Motor neuron (in vitro differentiated cells): ENCODE results near the gene ZNF708. TPM values are rescaled to one million over a fixed set of nuclear protein-coding genes. Genes with fewer than 3 reads are reported as not detected.
"Not testable (repeated sequence)": the region's sequence is repeated elsewhere in the genome, so short reads cannot be mapped to it uniquely, and the experiment has no call there.

Source experiments
- ATAC-seq, 8 experiments: fragments of 200-7000 bp; cut with Tn5 transposase; replicated peaks in 6 of 8; 2 replicates each; pipeline ENCODE4 v1.8.0; 2021; ENCODE audit warnings: mild to moderate bottlenecking in 8 of 8, moderate library complexity in 8 of 8
- H3K27ac ChIP-seq, 2 donors: fragments of 250-450 bp; sonication (Bioruptor Pico); 2 replicates each; pipeline ENCODE4 v1.9.0; 2021; ENCODE audit warnings: antibody characterized with exemption in 2 of 2, mild to moderate bottlenecking in 2 of 2, moderate library complexity in 1 of 2
- H3K4me1 ChIP-seq, 2 donors: fragments of 250-450 bp; sonication (Bioruptor Pico); replicated peaks in 1 of 2; 2 replicates each; pipeline ENCODE4 v1.6.1; 2021; ENCODE audit warnings: antibody characterized with exemption in 2 of 2, mild to moderate bottlenecking in 2 of 2, moderate library complexity in 1 of 2
- H3K4me3 ChIP-seq, 5 donors: fragments of 250-450 bp; sonication (Bioruptor Pico); 2 replicates each; pipeline ENCODE4 v1.9.0; 2021; ENCODE audit warnings: antibody characterized with exemption in 5 of 5, mild to moderate bottlenecking in 5 of 5, moderate library complexity in 4 of 5
- WGBS, 10 experiments: fragments of 450-650 bp; shearing (Covaris generic); methylation state at CpG; one replicate each; pipeline ENCODE4 v1.0.0; 2022; 5-methylcytosine and 5-hydroxymethylcytosine counted together
- in situ Hi-C, 9 experiments: fragments of 400-800 bp; cut with MboI; loops; one replicate each; pipeline ENCODE4 v1.15.0; 2021; ENCODE audit warnings: low sequenced_read_pairs in 9 of 9, low pct_unique_long_range_greater_than_20kb in 2 of 9; ENCODE audit not compliant: unreplicated experiment in 9 of 9
- total RNA-seq, 8 experiments: library from RNA; unstranded; fragments of 300-600 nt; gene quantifications; 2 replicates each; pipeline versions ENCODE4 v1.2.3 to v1.2.4, GENCODE V29; 2022

ZNF708 gene
- total RNA-seq, 8 experiments from 2014 or later, result 6.1 to 24.6 (median 21.4) TPM

DNA sequence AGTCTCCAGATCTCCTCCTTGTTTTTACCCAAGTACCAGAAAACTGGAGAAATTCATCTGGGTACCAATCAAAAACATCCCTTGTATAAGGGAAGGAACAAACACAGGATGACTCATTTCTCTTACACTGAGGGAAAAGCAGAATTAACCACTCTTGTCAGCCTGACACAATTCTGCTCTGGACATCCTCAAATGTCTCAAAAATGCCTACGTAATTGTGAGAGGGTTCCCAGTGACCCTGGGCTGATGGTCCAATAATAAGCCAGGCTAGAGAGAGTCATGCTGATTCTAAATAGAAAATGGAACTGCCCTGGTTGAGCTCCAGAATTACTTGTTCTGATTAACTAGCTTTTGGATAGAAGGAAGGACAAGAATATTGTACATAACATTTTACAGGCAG, 14.5 kb downstream of the ZNF708 start:
- Histone ChIP-seq H3K4me1 (no peaks in the 10 kb centered on the region), H3K27ac (no peak overlapping the region), H3K4me3 (no peak overlapping the region)
- in situ Hi-C loops, result no loop called here
- peak in 2 of 8 experiments; percentile 57 to 65 for ATAC-seq
- 40 to 100% (median 82%) methylated on average over 1 of the region's 1 CpG; no CpG with 5 or more reads in 4 of the 10 experiments for WGBS, 10 experiments

DNA sequence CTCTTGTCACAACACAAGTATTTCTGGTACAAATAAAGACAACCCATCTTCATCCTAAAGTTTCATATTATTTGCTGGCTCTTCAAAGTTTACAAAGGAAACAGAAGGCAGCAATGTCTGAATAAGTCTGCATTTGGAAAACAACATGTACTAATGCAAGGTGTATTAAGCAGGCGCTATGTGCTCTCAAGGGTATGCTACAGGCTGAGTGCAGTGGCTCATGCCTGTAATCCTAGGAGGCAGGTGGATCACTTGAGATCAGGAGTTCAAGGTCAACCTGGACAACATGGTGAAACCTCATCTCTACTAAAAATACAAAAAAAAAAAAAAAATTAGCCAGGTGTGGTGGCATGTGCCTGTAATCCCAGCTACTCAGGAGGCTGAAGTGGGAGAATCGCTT, 16.4 kb downstream of the ZNF708 start:
- ATAC-seq, H3K27ac ChIP-seq, H3K4me3 ChIP-seq, H3K4me1 ChIP-seq, in situ Hi-C loops: not testable (repeated sequence)
- WGBS, 10 experiments, result 86 to 100% (median 100%) methylated on average over 1 to 2 of the region's 2 CpGs; no CpG with 5 or more reads in 3 of the 10 experiments

DNA sequence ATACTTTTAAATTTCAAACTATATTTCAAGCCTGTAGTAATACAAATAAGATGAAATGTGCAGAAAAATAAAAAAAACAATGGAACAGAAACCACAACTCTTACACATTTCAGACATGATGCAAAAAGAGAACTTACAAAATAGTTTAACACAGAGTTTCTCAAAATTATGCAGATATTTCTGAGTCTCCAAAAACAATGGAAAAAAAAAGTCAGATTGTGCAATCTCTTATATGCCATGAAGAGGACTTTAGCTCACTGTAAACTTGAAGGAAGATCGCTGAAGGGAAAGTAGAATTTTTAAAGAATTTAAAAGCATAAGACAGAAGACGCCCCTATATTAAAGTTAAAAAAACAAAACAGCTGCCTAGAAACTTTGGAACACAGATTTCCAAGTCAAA, 20.4 kb downstream of the ZNF708 start:
- no peak for ATAC-seq
- Histone ChIP-seq H3K4me3 (no peak overlapping the region), H3K4me1 (no peaks in the 10 kb centered on the region), H3K27ac (no peak overlapping the region)
- in situ Hi-C loops, result no loop called here
- 84 to 100% (median 94%) methylated on average over 1 to 2 of the region's 2 CpGs; no CpG with 5 or more reads in 1 of the 10 experiments for WGBS, 10 experiments

DNA sequence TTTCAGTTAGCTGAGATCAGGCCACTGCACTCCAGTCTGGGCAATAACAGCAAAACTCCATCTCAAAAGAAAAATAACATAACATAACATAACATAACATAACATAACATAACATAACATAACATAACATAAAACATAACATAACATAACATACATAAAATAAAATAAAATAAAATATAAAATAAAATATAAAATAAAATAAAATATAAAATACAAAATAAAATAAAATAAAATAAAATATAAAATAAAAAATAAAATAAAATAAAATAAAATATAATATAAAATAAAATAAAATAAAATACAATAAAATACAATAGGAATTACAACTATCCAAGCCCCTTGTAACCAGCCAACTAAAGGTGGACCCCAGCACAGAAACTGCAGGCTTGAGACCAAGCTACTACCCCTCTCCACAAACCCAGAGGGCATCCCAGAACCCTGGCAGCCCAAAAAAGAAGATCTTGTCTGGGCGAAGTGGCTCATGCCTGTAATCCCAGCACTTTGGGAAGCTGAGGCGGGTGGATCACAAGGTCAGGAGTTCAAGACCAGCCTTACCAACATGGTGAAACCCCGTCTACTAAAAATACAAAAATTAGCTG, 22.2 kb downstream of the ZNF708 start:
- H3K4me1 ChIP-seq, ATAC-seq, H3K4me3 ChIP-seq, H3K27ac ChIP-seq, in situ Hi-C loops: not testable (repeated sequence)
- WGBS, 10 experiments, result 87 to 100% (median 100%) methylated on average over 1 to 2 of the region's 3 CpGs; no CpG with 5 or more reads in 3 of the 10 experiments

DNA sequence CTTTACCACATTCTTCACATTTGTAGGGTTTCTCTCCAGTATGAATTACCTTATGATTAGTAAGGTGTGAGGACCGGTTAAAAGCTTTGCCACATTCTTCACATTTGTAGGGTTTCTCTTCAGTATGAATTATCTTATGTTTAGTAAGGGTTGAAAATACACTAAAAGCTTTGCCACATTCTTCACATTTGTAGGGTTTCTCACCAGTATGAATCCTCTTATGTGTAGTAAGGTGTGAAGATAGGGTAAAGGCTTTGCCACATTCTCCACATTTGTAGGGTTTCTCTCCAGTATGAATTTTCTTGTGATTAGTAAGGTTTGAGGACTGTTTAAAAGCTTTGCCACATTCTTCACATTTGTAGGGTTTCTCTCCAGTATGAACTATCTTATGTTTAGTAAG, 35.4 kb downstream of the ZNF708 start:
- H3K4me3 ChIP-seq, H3K27ac ChIP-seq, H3K4me1 ChIP-seq, ATAC-seq, in situ Hi-C loops: not testable (repeated sequence)
- WGBS, 10 experiments, result 80 to 100% (median 100%) methylated on average over 1 of the region's 1 CpG; no CpG with 5 or more reads in 5 of the 10 experiments

DNA sequence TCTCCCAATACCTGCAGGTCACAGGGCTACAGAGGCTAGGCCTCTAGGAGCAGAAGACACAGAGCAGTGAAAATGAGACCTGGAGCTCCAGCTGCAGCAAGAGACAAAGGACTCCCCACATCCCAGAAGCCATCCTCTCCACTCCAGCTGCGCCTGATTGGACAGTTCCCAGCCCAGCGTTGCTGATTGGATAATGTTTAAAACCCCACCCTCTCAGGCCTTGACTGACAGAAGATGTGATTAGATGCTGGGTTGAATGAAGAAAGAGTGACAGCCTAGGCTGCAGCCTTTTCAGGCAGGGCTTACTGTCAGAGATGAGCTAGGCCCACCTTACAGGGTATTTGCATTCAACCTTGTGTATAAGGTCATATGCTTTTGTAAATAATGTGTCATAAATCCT, 59.4 kb downstream of the ZNF708 start:
- 30 to 50% methylated on average over 2 of the region's 2 CpGs; no CpG with 5 or more reads in 8 of the 10 experiments for WGBS, 10 experiments
- no peaks in the 10 kb centered on the region for H3K4me1 ChIP-seq
- H3K27ac ChIP-seq, result no peak overlapping the region
- no peak overlapping the region for H3K4me3 ChIP-seq
- no peak for ATAC-seq
- in situ Hi-C loops, result no loop called here

DNA sequence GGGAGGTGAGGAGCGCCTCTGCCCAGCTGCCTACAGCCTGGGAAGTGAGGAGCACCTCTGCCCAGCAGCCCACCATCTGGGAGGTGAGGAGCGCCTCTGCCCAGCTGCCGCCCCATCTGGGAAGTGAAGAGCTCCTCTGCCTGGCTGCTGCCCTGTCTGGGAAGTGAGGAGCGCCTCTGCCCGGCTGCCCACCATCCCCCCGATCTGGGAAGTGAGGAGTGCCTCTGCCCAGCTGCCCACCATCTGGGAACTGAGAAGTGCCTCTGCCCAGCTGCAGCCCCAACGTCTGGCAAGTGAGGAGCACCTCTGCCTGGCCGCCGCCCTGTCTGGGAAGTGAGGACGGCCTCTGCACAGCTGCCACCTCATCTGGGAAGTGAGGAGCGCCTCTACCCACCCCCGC, 64.3 kb downstream of the ZNF708 start:
- ATAC-seq, result no peak

DNA sequence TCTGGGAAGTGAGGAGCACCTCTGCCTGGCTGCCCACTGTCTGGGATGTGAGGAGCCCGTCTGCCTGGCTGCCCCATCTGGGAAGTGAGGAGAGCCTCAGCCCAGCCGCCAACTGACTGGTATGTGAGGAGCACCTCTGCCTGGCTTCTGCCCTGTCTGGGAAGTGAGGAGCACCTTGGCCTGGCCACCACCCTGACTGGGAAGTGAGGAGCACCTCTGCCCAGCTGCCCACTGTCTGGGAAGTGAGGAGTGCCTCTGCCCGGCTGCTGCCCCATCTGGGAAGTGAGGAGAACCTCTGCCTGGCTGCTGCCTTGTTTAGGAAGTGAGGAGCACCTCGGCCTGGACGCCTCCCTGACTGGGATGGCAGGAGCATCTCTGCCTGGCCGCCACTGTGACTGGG, 64.8 kb downstream of the ZNF708 start:
- in situ Hi-C loops, result no loop called here
- no peak overlapping the region for H3K27ac ChIP-seq
- 20 to 80% (median 45%) methylated on average over 1 to 2 of the region's 6 CpGs; no CpG with 5 or more reads in 6 of the 10 experiments for WGBS, 10 experiments
- no peak overlapping the region for H3K4me3 ChIP-seq
- ATAC-seq, result no peak
- H3K4me1 ChIP-seq, result no peaks in the 10 kb centered on the region

More for the DNA sequence above, 64.3 kb downstream of the ZNF708 start:
- in situ Hi-C loops, result no loop called here
- 40% methylated on average over 1 of the region's 12 CpGs; no CpG with 5 or more reads in 9 of the 10 experiments for WGBS, 10 experiments
- Histone ChIP-seq H3K4me3 (no peak overlapping the region), H3K27ac (no peak overlapping the region), H3K4me1 (no peaks in the 10 kb centered on the region)

DNA sequence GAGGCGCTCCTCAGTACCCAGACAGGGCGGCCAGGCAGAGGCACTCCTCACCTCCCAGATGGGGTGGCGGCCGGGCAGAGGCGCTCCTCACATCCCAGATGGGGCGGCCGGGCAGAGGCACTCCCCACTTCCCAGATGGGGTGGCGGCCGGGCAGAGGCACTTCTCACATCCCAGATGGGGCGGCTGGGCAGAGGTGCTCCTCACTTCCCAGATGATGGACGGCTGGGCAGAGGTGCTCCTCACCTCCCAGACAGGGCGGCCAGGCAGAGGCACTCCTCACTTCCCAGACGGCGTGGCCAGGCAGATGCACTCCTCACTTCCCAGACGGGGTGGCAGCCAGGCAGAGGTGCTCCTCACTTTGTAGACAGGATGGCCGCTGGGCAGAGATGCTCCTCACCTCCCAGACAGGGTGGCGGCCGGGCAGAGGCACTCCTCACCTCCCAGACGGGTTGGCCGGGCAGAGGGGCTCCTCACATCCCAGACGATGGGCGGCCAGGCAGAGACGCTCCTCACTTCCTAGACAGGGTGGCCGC, 68.3 kb downstream of the ZNF708 start:
- in situ Hi-C loops, ATAC-seq, H3K4me1 ChIP-seq, H3K4me3 ChIP-seq, H3K27ac ChIP-seq: not testable (repeated sequence)
- 60 to 100% (median 60%) methylated on average over 1 to 2 of the region's 24 CpGs; no CpG with 5 or more reads in 7 of the 10 experiments for WGBS, 10 experiments

DNA sequence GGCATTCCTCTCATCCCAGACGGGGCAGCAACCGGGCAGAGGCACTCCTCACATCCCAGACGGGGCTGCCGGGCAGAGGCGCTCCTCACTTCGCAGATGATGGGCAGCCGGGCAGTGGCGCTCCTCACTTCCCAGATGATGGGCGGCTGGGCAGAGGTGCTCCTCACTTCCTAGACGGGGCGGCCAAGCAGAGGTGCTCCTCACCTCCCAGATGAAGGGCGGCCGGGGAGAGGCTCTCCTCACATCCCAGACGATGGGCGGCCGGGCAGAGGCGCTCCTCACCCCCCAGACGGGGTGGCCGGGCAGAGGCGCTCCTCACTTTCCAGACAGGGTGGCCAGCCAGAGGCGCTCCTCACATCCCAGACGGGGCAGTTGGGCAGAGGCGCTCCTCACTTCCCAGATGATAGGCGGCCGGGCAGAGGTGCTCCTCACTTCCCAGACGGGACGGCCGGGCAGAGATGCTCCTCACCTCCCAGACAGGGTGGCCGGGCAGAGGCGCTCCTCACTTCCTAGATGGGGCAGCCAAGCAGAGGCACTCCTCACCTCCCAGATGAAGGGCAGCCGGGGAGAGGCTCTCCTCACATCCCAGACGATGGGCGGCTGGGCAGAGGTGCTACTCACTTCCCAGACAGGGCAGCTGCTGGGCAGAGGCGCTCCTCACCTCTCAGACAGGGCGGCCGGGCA, 68.9 kb downstream of the ZNF708 start:
- WGBS, 10 experiments, result 80 to 100% (median 96%) methylated on average over 1 to 3 of the region's 36 CpGs; no CpG with 5 or more reads in 6 of the 10 experiments
- in situ Hi-C loops, result no loop called here

DNA sequence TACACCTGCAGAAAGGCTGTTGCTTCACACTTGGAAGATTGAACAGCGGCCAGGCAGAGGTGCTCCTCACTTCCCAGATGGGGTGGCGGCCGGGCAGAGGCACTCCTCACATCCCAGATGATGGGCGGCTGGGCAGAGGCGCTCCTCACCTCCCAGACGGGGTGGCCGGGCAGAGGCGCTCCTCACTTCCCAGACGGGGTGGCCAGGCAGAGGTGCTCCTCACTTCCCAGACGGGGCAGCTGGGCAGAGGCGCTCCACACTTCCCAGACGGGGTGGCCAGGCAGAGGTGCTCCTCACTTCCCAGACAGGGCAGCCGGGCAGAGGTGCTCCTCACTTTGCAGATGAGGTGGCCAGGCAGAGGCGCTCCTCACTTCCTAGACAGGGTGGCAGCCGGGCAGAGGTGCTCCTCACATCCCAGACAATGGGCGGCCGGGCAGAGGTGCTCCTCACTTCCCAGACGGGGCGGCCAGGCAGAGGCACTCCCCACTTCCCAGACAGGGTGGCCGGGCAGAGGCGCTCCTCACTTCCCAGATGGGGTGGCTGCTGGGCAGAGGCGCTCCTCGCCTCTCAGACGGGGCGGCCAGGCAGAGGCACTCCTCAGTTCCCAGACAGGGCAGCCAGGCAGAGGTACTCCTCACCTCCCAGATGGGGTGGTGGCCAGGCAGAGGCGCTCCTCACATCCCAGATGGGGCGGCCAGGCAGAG, 69.6 kb downstream of the ZNF708 start:
- 29 to 100% methylated on average over 1 of the region's 27 CpGs; no CpG with 5 or more reads in 8 of the 10 experiments for WGBS, 10 experiments
- H3K4me1 ChIP-seq, ATAC-seq, in situ Hi-C loops, H3K4me3 ChIP-seq, H3K27ac ChIP-seq: not testable (repeated sequence)

More for the DNA sequence above, 68.9 kb downstream of the ZNF708 start:
- H3K4me3 ChIP-seq, result no peak overlapping the region
- no peak overlapping the region for H3K27ac ChIP-seq
- ATAC-seq, result no peak
- no peaks in the 10 kb centered on the region for H3K4me1 ChIP-seq

DNA sequence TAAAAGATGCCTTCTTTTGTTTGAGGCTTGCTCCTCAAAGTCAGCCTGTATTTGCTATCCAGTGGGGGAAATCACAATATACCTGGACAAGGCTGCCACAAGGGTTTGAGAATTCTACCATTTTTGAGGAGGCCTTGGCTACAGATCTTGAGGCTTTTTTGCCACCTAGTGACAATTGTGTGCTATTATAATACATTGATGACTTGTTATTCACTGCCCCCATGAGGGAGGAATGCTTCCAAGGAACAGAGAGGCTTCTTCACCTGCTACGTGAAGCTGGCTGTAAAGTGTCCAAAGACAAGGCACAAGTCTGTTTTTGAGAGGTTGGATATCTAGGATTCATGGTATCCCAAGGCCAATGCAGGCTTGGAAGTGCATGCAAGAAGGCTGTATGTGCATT, 72.5 kb downstream of the ZNF708 start:
- in situ Hi-C loops, result no loop called here
- no peak overlapping the region for H3K27ac ChIP-seq
- ATAC-seq, result peak in 2 of 8 experiments; percentile 15 to 16
- WGBS, 10 experiments, result 17 to 43% (median 30%) methylated on average over 1 of the region's 1 CpG; no CpG with 5 or more reads in 6 of the 10 experiments
- no peaks in the 10 kb centered on the region for H3K4me1 ChIP-seq
- no peak overlapping the region for H3K4me3 ChIP-seq
